ENCODE measurements around the gene OR51B6.
"Not testable (repeated sequence)": the region's sequence is repeated elsewhere in the genome, so short reads cannot be mapped to it uniquely, and the experiment has no call there.

Gene OR51B6

GRCh38 chr11:5351208-5351607 is at the start of gene OR51B6:
TSS of gene OR51B6 (plus strand) at chr11:5351508. CDS start at chr11:5351508, 0 bp downstream.
- no peak for DNase-seq

- no peak for DNase-seq
These were observed 49.5 kb upstream of the OR51B6 start, which contains the start of gene OR51B4 for GRCh38 chr11:5301846-5302245. TSS of gene OR51B4 (minus strand) at chr11:5301946. CDS start at chr11:5301946, 0 bp downstream.

GRCh38 chr11:5303626-5304025 is 47.7 kb upstream of the OR51B6 start:
- DNase-seq = no peak

GRCh38 chr11:5304046-5304445 is 47.3 kb upstream of the OR51B6 start:
- no peak for DNase-seq

GRCh38 chr11:5307256-5308019 is 43.9 kb upstream of the OR51B6 start:
- DNase-seq = no peak

- no peak for DNase-seq
These were observed 40.9 kb upstream of the OR51B6 start for GRCh38 chr11:5310423-5310822.

GRCh38 chr11:5313326-5314023 is 37.8 kb upstream of the OR51B6 start:
- not testable (repeated sequence) for DNase-seq

GRCh38 chr11:5317292-5317691 is 34.0 kb upstream of the OR51B6 start:
- DNase-seq = no peak

- no peak for DNase-seq
These were observed 27.1 kb upstream of the OR51B6 start, which contains the start of gene OR51B2 for GRCh38 chr11:5324197-5324596. TSS of gene OR51B2 (minus strand) at chr11:5324297. CDS start at chr11:5324297, 0 bp downstream.

- DNase-seq = no peak
These were observed 16.1 kb upstream of the OR51B6 start for GRCh38 chr11:5335170-5335569.

GRCh38 chr11:5336331-5336730 is 15.0 kb upstream of the OR51B6 start:
- no peak for DNase-seq

GRCh38 chr11:5337253-5337652 is 14.1 kb upstream of the OR51B6 start:
- DNase-seq = not testable (repeated sequence)

GRCh38 chr11:5339771-5340322 is 11.5 kb upstream of the OR51B6 start:
- DNase-seq = no peak

- DNase-seq = no peak
These were observed 7.6 kb upstream of the OR51B6 start, which contains the start of gene OR51B5 for GRCh38 chr11:5343474-5344335. TSS of gene OR51B5 (minus strand) at chr11:5343524. CDS start at chr11:5343524, 0 bp downstream.

- no peak for DNase-seq
These were observed 5.5 kb upstream of the OR51B6 start for GRCh38 chr11:5345831-5346230.

- DNase-seq = no peak
These were observed 2.6 kb upstream of the OR51B6 start for GRCh38 chr11:5348551-5349194.

GRCh38 chr11:5349550-5349949 is 1.8 kb upstream of the OR51B6 start:
- no peak for DNase-seq

GRCh38 chr11:5356031-5356430 is 4.7 kb downstream of the OR51B6 start:
- DNase-seq = not testable (repeated sequence)

GRCh38 chr11:5362017-5362625 is 10.8 kb downstream of the OR51B6 start:
- no peak for DNase-seq

- DNase-seq = no peak
These were observed 12.4 kb downstream of the OR51B6 start for GRCh38 chr11:5363679-5364078.

GRCh38 chr11:5364214-5364613 is 12.9 kb downstream of the OR51B6 start:
- no peak for DNase-seq

GRCh38 chr11:5366365-5366764 is 15.1 kb downstream of the OR51B6 start:
- DNase-seq = not testable (repeated sequence)

Data from NCI-H1105 (cell line).